Measurements from ENCODE around the gene TSC22D4.

GRCh38 chr7:100430493-100431285 lies 48.3 kb downstream of the TSC22D4 start:
- TF ChIP-seq EZH2 (IDR thresholded peaks at IDR 0.05; ENCODE audit: insufficient read depth, poor library complexity, severe bottlenecking) (no peak), EZH2phosphoT487 (IDR thresholded peaks at IDR 0.05; ENCODE audit: insufficient read depth, low read depth) (no peak)

Measured in GM23248 (cell line).